ENCODE measurements around the gene IBTK.

DNA sequence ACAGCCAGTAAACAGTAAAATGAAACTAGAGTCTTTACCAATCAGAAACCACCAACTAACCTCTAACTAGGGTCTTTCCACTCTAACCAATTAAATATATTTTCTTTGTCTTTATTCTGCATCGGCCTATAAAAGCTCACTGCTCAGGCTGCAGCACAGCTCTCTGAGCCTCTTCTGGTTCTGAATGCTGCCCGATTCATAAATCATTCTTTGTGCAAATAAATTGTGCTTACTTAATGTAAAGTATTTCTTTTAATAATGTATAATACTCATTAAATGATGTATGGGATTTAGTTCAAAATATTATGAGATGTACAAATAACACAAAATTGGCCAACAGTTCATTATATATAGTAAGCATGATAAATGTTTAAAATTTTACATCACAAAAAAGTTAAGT is 7.9 kb downstream of the IBTK start:
- TF ChIP-seq CTCF (IDR thresholded peaks at IDR 0.05) (no peak), TCF7 (CRISPR knock-in tag; IDR thresholded peaks at IDR 0.05; ENCODE audit: low read depth) (no peak), ATF3 (CRISPR knock-in tag; conservative IDR thresholded peaks at IDR 0.05) (no peak), TEAD1 (CRISPR knock-in tag; IDR thresholded peaks at IDR 0.05) (no peak)

All from WTC11 (cell line).